ENCODE results near the gene SLC17A2.

SLC17A2 gene, protein sequence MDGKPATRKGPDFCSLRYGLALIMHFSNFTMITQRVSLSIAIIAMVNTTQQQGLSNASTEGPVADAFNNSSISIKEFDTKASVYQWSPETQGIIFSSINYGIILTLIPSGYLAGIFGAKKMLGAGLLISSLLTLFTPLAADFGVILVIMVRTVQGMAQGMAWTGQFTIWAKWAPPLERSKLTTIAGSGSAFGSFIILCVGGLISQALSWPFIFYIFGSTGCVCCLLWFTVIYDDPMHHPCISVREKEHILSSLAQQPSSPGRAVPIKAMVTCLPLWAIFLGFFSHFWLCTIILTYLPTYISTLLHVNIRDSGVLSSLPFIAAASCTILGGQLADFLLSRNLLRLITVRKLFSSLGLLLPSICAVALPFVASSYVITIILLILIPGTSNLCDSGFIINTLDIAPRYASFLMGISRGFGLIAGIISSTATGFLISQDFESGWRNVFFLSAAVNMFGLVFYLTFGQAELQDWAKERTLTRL

DNA sequence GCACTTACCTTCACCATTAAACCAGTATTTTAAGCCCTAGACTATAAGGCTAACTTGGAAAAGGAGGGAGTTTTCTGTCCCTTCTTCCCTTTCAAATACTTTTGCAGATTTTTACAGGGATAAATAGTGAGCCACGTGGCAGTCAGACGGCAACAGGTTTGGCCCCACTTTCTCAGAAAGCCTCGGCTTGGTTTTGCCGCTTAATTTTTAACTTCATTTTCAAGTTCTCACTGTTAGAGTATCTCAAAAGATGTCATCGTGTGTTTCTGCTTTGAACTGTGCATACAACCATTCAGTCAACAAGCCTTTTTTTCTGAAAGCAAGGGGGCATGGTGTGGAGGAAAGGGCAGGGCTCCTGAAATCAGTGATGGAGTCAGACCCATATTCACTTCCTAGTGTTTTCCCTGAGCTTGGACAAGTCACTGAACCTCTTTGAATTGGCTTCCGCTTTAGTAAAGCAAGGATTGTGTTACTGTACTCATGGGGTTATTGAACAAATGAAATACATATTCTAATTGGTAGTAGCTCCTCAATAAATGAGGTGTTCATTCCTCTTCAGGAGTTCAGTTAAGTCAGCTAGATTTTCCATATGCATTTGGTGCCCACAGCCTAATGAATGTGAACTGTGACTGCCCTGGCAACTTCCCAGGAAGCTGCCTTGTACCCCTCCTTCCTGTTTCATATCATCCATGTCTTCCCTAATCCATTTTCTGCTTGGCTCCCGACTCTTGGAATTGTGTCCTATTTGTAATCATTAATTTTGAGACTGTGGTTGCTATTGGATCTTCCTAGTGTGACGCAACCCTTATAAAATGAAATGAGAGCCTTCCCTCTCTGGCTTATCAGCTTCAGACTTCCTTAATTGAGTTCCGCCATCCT lies at the start of gene SLC17A2:
Gene SLC17A2 (minus strand): TSS at position 160 of the 879 bp plus-strand sequence. CDS start 4,895 bp downstream, outside the sequence.
- DNase-seq (ENCODE audit: low read depth) = no peak

DNA sequence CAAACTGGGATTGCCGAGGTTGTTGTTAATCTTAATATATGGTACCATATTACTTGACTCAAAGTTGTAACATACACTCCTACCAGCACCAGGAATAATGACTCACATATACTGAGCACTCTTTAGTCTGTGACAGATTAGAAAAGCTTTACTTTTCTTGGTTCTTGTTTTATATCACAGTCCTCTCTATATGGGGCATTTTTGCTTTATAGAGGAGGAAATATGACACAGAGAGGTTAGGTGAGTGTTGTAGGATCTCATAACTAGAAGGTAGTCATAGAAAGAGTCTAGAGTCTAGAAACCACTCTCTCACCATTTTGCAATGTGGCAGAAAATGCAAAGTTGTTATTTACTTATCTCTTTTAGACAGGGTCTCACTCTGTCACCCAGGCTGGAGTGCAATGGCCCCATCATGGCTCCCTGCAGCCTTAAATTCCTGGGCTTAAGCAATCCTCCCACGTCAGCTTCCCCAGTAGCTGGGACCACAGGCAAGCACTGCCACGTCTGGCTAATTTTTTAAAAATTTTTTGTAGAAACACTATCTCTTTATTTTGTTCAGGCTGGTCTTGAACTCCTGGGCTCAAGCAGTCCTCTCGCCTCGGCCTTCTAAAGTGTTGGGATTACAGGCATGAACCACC lies 45.6 kb upstream of the SLC17A2 start:
- DNase-seq (ENCODE audit: low read depth) = no peak

DNA sequence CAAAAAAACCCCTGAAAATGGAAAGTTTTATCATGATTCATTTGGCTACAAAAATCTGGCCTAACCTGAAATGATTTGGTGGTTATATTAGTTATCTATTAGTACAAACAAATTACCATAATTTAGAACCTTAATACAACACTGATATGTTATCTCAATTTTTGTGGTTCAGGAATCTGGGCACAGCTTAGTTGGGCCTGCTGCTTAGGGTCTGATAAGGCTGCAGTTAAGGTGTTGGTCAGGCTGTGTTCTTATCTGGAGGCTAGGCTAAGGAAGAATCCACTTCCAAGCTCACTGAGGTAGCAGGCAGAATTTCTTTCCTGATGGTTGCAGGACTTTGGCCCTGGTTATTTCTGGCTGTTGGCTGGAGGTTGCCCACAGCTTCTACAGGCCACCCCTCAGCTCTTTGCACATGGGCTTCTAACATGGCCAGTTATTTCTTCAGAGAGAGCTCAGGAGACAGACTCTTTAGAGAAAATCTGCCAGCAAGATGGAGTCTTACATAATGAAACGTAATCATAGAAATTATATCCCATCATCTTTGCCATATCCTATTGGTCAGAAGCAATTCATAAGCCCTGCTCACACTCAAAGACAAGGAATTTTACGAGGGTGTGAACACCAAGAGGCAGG lies 43.5 kb upstream of the SLC17A2 start:
- no peak for DNase-seq (ENCODE audit: low read depth)

- no peak for DNase-seq (ENCODE audit: low read depth)
Measured at GRCh38 chr6:25972902-25973301, 42.4 kb upstream of the SLC17A2 start.

- no peak for DNase-seq (ENCODE audit: low read depth)
Measured at GRCh38 chr6:25972128-25972527, 41.6 kb upstream of the SLC17A2 start.

- peak; percentile 75 for DNase-seq (ENCODE audit: low read depth)
Measured at GRCh38 chr6:25971187-25971821, 40.8 kb upstream of the SLC17A2 start.

- DNase-seq (ENCODE audit: low read depth) = peak; percentile 69
Measured at GRCh38 chr6:25968769-25969168, 38.3 kb upstream of the SLC17A2 start.

DNA sequence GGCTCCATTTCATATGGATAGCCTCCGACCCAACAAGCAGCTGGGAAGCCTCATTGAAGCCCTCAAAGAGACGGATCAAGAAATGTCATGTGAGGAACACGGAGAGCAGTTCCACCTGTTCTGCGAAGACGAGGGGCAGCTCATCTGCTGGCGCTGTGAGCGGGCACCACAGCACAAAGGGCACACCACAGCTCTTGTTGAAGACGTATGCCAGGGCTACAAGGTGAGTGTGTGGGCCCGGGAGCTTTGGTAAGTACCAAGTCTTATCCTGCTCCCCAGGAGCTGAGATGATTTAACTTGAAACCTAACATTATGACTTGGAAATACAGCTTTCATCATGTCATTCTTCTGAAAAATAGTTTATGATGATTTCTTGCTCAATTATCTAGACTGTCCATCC lies 36.2 kb upstream of the SLC17A2 start:
- DNase-seq (ENCODE audit: low read depth) = no peak

DNA sequence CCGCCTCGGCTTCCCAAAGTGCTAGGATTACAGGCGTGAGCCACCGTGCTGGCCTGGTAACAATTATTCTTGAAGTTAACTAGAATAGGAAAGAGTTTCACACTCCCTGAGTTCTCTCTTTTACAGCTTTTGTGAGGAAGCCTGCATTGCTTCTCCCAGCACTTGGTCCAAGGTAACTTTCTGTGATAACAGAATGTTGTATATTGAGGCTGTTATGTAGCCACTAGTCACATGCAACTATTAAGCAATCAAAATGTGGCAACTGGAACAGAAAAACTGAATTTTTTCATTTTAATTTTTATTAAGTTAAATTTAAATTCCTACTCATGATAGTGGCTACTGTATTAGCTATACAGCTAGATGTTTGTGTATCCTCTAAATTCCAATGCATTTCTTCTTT lies 34.6 kb upstream of the SLC17A2 start:
- no peak for DNase-seq (ENCODE audit: low read depth)

- no peak for DNase-seq (ENCODE audit: low read depth)
Measured at GRCh38 chr6:25963426-25964123, 33.1 kb upstream of the SLC17A2 start.

GRCh38 chr6:25962149-25963127 lies 31.9 kb upstream of the SLC17A2 start, which contains the start of gene TRIM38:
TRIM38 (plus strand) TSS chr6:25962802; CDS start chr6:25966523, 3,721 bp downstream.
- peak; percentile 94 for DNase-seq (ENCODE audit: low read depth)

DNA sequence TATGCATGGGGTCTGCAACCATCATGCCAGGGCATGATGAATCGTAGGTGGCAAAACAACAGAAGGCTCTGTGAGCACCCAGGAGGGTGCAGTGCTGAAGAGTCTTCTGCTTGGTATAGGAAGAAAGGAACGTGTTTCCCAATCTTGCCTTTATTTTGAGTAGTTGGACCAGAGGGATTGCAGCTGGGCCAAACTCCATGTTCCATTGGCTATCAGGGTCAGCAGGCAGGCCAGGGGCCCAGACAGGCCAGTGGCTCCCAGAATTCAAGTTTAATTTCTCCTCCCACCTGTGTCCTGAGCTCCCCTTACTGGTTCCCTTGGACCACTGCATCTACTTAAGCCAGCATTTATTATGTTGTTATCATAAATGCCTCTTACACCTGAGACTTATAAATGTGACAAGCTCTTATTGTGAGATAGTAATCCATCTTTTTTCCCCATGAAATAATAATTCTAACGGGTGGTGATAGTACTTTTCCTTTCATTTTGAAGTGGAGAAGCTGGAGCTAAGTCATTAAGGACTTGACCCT lies 31.2 kb upstream of the SLC17A2 start:
- DNase-seq (ENCODE audit: low read depth) = no peak

GRCh38 chr6:25960734-25961133 lies 30.2 kb upstream of the SLC17A2 start:
- no peak for DNase-seq (ENCODE audit: low read depth)

DNA sequence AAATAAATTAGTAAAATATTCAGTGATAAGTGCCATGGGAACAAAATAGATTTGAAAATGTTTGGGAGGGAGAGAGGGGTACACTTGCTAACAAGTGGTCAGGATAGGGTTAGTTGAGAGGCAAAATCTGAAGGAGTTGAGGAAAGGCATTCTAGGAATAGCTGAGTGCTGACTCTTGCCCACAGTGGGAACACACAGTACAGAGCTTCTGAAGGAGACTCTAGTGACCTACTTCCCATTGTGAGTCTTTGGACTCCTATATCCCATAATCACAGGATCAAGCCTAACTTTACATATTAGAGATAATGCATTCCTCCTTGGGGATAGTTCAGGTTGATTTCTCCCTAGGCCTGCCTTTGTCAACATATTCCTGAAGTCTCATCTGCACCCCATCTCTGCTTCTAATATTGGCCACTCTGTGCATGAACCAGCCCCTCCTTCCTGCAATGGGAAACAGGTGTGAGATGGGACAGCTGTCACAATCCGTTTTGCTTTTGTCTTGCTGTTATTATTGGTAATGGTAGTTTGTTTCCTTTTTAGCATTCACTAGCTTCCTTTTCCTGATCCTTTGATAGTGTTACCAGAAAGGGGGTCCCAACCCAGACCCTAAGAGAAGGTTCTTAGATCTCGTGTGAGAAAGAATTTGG lies 29.5 kb upstream of the SLC17A2 start:
- DNase-seq (ENCODE audit: low read depth) = no peak

- no peak for DNase-seq (ENCODE audit: low read depth)
Measured at GRCh38 chr6:25958700-25959162, 28.2 kb upstream of the SLC17A2 start.

DNA sequence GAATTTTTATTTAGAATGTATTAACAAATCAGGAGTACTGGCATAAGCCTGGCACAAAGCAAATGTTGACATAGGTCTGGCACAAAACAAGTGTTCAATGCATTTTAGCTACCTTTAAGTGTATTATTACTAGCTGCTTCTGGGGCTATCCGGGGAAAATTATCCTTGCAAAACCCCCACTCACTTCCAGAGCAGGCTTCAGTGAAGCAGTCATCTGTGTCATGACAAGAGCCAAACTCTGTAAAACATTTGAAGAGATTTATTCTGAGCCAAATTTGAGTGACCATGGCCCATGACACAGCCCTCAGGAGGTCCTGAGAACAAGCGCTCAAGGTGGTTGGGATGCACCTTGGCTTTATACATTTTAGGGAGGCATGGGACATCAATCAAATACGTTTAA lies 25.7 kb upstream of the SLC17A2 start:
- DNase-seq (ENCODE audit: low read depth) = no peak

GRCh38 chr6:25954756-25955155 lies 24.3 kb upstream of the SLC17A2 start:
- no peak for DNase-seq (ENCODE audit: low read depth)

DNA sequence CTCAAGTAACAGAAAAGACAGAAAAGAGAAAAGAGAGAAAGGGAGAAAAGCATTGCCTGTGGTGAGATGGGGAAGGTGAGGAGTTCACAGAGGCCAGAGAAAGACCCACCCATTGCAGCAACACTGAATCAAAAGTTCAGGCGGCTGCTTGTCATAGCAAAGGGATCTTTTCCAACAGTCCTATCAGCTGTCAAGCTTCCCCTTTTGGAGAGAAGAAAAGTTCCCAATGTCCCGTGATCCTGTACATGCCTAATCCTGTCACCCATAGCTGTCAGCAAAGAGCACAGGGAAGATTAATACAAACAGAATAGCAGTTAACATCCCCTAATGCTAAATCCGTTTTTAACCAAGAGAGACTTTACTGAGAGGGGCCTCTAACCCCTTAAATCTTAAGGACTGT lies 23.2 kb upstream of the SLC17A2 start:
- no peak for DNase-seq (ENCODE audit: low read depth)

GRCh38 chr6:25952535-25952934 lies 22.0 kb upstream of the SLC17A2 start:
- no peak for DNase-seq (ENCODE audit: low read depth)

Data from stromal cell of bone marrow (primary cell).